ENCODE data around the gene CNPY1. TPM values are rescaled to one million over a fixed set of nuclear protein-coding genes. Genes with fewer than 3 reads are reported as not detected.

The CNPY1 gene
- total RNA-seq, 1 donor: not detected

- no peak for DNase-seq (ENCODE audit: low read depth)
- TF ChIP-seq, protein P1, sequence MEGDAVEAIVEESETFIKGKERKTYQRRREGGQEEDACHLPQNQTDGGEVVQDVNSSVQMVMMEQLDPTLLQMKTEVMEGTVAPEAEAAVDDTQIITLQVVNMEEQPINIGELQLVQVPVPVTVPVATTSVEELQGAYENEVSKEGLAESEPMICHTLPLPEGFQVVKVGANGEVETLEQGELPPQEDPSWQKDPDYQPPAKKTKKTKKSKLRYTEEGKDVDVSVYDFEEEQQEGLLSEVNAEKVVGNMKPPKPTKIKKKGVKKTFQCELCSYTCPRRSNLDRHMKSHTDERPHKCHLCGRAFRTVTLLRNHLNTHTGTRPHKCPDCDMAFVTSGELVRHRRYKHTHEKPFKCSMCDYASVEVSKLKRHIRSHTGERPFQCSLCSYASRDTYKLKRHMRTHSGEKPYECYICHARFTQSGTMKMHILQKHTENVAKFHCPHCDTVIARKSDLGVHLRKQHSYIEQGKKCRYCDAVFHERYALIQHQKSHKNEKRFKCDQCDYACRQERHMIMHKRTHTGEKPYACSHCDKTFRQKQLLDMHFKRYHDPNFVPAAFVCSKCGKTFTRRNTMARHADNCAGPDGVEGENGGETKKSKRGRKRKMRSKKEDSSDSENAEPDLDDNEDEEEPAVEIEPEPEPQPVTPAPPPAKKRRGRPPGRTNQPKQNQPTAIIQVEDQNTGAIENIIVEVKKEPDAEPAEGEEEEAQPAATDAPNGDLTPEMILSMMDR (IDR thresholded peaks at IDR 0.05; ENCODE audit: insufficient read depth, low read length): no peak
- no peak overlapping the region for H3K4me3 ChIP-seq (ENCODE audit: low read depth, low read length)
Observed at GRCh38 chr7:155517452-155517851, 28.9 kb downstream of the CNPY1 start.

DNA sequence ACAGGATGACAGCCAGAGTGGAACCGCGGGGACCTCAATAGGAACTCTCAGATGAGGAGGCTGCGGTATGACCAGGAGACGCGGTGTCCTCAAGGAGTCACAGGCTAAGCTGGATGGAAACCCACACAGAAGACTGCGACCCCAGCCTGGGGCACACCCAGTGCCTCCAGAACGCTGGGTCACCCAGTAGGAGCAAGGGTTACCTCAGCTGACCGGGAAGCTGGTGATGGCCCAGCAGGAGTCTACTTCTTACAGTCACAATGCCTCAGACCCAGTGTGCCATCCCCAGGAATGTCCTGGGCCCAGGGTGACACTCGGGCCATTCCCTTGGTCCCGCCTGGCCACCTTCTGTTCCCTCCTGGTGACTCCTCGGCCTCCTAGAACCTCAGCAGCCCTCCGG is 29.9 kb downstream of the CNPY1 start:
- no peak overlapping the region for H3K4me3 ChIP-seq (ENCODE audit: low read depth, low read length)
- TF ChIP-seq, protein P1 (IDR thresholded peaks at IDR 0.05; ENCODE audit: insufficient read depth, low read length): no peak
- DNase-seq (ENCODE audit: low read depth): no peak

GRCh38 chr7:155515318-155515717 is 31.0 kb downstream of the CNPY1 start:
- TF ChIP-seq, protein P1 (IDR thresholded peaks at IDR 0.05; ENCODE audit: insufficient read depth, low read length): no peak
- no peak for DNase-seq (ENCODE audit: low read depth)
- H3K4me3 ChIP-seq (ENCODE audit: low read depth, low read length): no peak overlapping the region

GRCh38 chr7:155514296-155514695 is 32.1 kb downstream of the CNPY1 start:
- TF ChIP-seq, protein P1 (IDR thresholded peaks at IDR 0.05; ENCODE audit: insufficient read depth, low read length): no peak
- DNase-seq (ENCODE audit: low read depth): no peak

DNA sequence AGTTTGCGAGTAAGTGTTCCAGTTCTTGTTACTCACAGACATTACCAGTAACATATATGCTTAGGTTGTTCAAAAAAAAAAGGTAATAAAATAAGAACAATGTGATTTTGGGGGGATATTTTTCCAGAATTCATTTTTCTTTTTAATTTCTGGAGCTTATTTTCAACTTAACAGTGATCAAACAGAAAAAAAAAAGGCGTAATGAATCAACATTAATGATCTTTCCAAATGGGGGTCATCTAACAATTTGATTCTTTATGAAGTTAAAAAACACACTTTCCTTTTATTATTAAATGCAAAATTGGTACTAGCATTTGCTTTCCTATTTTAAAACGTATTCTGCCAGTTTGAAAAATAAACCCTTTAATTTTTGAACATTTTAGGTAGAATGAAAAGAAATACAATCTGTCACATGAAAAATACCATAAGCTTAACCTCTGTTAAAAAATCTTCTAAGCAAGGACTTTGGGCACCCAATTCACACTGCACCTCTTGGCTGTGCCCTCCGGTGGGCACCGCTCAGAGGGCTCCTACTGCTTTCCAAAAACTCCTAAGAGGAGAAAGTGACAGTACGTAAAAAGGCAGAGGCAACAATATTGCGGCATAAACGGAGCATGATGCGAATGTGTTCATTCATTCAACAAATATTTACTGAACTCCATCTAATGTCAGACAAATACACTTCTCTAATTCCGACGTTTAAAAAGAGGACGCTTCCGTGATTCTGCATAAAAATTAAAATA is 32.6 kb downstream of the CNPY1 start:
- no peak overlapping the region for H3K4me3 ChIP-seq (ENCODE audit: low read depth, low read length)
- TF ChIP-seq, protein P1 (IDR thresholded peaks at IDR 0.05; ENCODE audit: insufficient read depth, low read length): no peak
- no peak for DNase-seq (ENCODE audit: low read depth)

More at GRCh38 chr7:155514296-155514695, 32.1 kb downstream of the CNPY1 start:
- H3K4me3 ChIP-seq (ENCODE audit: low read depth, low read length): no peak overlapping the region

GRCh38 chr7:155512246-155512887 is 34.0 kb downstream of the CNPY1 start:
- DNase-seq (ENCODE audit: low read depth): no peak
- H3K4me3 ChIP-seq (ENCODE audit: low read depth, low read length): no peak overlapping the region
- TF ChIP-seq, protein P1 (IDR thresholded peaks at IDR 0.05; ENCODE audit: insufficient read depth, low read length): no peak

Measured in fibroblast of the aortic adventitia (primary cell).